GM10248 (cell line): ENCODE results near the gene ANGPTL4.
"Not testable (repeated sequence)": the region's sequence is repeated elsewhere in the genome, so short reads cannot be mapped to it uniquely, and the experiment has no call there.

ENCODE experiments used
- CTCF ChIA-PET: fragments of 300-600 bp; sonication (Branson Sonifier 250); formaldehyde crosslinking; extraction: SDS; loops from one replicate; lab custom pipeline; 2021; ENCODE audit warnings: antibody characterized with exemption; lab: Yijun Ruan, JAX
- POLR2A ChIA-PET: fragments of 350-650 bp; sonication (Branson Sonifier 250); formaldehyde crosslinking; extraction: SDS; loops from one replicate; lab custom pipeline; 2020; ENCODE audit warnings: antibody characterized with exemption; lab: Yijun Ruan, JAX
- DNase-seq: peaks from one replicate; pipeline ENCODE4 v3.0.0; 2012; ENCODE audit errors: extremely low spot score
- TF ChIP-seq, protein P1 (sequence below): IDR thresholded peaks from 2 replicates; pipeline ENCODE4 v1.5.1; 2012; ENCODE audit warnings: mild to moderate bottlenecking, low read depth; ENCODE audit errors: extremely low read depth, missing control alignments, control extremely low read depth

The ANGPTL4 gene

DNA sequence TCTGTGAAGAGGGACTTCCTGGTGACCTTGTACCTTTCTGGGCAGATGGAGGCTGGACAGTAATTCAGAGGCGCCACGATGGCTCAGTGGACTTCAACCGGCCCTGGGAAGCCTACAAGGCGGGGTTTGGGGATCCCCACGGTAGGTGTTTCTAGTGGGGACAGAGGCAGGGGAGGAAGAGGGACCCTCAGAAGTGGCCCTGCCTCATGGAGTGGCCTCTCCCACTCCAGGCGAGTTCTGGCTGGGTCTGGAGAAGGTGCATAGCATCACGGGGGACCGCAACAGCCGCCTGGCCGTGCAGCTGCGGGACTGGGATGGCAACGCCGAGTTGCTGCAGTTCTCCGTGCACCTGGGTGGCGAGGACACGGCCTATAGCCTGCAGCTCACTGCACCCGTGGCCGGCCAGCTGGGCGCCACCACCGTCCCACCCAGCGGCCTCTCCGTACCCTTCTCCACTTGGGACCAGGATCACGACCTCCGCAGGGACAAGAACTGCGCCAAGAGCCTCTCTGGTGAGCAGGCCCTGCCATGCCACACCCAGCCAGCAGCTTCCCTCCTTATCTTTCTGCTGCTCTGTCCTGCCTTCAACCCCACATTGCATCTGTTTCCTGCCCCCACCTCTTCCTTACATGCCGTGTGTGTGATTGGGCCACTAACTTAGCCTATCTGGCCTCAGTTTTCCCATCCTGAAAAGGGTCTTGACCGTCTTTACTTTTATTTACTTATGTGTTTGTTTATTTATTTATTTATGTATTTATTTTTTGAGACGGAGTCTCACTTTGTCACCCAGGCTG, 7.3 kb downstream of the ANGPTL4 start:
- DNase-seq: no peak
- ChIA-PET POLR2A (interaction anchor here (0.5 kb wide), 1 partner anchor 221 kb away, joined by 3 read pairs; no protein-coding TSS in a partner anchor), CTCF (interaction anchor here (1.9 to 6.1 kb wide), 3 partner anchors 8 to 17 kb away, joined by 8 to 41 read pairs (median 13); no protein-coding TSS in a partner anchor)
- TF ChIP-seq, protein P1, sequence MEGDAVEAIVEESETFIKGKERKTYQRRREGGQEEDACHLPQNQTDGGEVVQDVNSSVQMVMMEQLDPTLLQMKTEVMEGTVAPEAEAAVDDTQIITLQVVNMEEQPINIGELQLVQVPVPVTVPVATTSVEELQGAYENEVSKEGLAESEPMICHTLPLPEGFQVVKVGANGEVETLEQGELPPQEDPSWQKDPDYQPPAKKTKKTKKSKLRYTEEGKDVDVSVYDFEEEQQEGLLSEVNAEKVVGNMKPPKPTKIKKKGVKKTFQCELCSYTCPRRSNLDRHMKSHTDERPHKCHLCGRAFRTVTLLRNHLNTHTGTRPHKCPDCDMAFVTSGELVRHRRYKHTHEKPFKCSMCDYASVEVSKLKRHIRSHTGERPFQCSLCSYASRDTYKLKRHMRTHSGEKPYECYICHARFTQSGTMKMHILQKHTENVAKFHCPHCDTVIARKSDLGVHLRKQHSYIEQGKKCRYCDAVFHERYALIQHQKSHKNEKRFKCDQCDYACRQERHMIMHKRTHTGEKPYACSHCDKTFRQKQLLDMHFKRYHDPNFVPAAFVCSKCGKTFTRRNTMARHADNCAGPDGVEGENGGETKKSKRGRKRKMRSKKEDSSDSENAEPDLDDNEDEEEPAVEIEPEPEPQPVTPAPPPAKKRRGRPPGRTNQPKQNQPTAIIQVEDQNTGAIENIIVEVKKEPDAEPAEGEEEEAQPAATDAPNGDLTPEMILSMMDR: no peak

DNA sequence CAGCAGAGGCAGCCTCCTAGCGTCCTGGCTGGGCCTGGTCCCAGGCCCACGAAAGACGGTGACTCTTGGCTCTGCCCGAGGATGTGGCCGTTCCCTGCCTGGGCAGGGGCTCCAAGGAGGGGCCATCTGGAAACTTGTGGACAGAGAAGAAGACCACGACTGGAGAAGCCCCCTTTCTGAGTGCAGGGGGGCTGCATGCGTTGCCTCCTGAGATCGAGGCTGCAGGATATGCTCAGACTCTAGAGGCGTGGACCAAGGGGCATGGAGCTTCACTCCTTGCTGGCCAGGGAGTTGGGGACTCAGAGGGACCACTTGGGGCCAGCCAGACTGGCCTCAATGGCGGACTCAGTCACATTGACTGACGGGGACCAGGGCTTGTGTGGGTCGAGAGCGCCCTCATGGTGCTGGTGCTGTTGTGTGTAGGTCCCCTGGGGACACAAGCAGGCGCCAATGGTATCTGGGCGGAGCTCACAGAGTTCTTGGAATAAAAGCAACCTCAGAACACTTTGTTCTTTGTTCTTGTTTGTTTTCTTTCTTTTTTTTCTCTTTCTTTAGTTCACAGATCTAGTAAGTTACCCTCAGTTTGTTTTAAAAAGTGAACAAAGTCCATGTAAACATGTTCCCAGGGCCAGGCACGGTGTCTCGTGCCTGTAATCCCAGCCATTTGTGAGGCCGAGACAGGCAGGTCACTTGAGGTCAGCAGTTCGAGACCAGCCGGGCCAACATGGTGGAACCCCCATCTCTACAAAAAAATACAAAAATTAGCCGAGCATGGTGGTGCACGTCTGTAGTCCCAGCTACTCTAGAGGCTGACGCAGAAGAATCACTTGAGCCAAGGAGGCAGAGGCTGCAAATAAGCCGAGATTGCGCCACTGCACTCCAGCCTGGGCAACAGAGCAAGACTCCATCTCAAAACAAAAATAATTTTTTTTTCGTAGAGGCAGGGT, 10.2 kb downstream of the ANGPTL4 start:
- TF ChIP-seq, protein P1: no peak
- POLR2A ChIA-PET: no interaction called here
- CTCF ChIA-PET: no interaction called here
- DNase-seq: no peak

DNA sequence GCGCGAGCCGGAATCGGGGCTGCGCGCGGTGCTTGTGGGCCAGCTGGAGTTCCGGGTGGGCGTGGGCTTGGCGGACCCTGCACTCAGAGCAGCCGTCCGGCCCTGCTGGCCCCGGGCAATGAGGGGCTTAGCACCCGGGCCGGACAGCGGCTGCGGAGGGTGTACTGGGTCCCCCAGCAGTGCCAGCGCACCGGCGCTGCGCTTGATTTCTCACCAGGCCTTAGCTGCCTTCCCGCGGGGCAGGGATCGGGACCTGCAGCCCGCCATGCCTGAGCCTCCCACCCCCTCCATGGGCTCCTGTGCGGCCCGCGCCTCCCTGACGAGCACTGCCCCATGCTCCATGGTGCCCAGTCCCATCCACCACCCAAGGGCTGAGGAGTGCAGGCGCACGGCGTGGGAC, 11.8 kb downstream of the ANGPTL4 start:
- DNase-seq, POLR2A ChIA-PET: not testable (repeated sequence)
- CTCF ChIA-PET: interaction anchor here (0.9 to 1.2 kb wide), 2 partner anchors 8 to 22 kb away, joined by 3 to 4 read pairs; no protein-coding TSS in a partner anchor

DNA sequence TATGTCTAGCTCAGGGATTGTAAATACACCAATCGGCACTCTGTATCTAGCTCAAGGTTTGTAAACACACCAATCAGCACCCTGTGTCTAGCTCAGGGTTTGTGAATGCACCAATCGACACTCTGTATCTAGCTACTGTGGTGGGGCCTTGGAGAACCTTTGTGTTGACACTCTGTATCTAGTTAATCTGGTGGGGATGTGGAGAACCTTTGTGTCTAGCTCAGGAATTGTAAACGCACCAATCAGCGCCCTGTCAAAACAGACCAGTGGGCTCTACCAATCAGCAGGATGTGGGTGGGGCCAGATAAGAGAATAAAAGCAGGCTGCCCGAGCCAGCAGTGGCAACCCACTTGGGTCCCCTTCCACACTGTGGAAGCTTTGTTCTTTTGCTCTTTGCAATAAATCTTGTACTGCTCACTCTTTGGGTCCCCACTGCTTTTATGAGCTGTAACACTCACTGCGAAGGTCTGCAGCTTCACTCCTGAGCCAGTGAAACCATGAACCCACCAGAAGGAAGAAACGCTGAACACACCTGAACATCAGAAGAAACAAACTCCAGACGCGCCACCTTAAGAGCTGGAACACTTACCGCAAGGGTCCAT, 12.5 kb downstream of the ANGPTL4 start:
- CTCF ChIA-PET: interaction anchor here (0.9 to 1.9 kb wide), 3 partner anchors 9 to 23 kb away, joined by 3 to 6 read pairs (median 4); no protein-coding TSS in a partner anchor
- POLR2A ChIA-PET, DNase-seq: not testable (repeated sequence)

DNA sequence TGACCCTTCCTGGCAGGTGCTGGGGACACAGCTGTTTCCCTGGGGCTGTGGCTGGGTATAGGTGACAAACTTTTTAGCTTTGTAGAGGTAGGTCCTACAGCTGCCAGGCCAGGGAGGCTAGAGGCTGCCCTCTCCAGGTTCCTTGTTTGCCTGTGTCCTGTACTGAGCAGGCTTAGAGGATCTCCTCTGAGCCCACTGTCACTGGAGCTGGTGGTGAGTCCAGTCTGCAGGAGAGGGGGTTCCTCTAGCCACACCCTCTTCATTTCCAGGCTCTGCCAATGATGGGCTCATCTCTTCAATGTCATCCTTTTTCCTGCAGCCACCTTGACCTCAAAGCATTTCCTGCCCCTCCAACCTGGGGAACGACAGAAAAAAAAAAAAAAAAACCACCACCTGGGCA, 13.6 kb downstream of the ANGPTL4 start:
- peak; percentile 2 for DNase-seq
- ChIA-PET POLR2A (no interaction called here), CTCF (interaction anchor here (1.2 to 1.9 kb wide), 4 partner anchors 10 to 434 kb away, joined by 3 to 6 read pairs (median 4); partner anchors contain the start of gene TIMM44)
- TF ChIP-seq, protein P1: no peak

DNA sequence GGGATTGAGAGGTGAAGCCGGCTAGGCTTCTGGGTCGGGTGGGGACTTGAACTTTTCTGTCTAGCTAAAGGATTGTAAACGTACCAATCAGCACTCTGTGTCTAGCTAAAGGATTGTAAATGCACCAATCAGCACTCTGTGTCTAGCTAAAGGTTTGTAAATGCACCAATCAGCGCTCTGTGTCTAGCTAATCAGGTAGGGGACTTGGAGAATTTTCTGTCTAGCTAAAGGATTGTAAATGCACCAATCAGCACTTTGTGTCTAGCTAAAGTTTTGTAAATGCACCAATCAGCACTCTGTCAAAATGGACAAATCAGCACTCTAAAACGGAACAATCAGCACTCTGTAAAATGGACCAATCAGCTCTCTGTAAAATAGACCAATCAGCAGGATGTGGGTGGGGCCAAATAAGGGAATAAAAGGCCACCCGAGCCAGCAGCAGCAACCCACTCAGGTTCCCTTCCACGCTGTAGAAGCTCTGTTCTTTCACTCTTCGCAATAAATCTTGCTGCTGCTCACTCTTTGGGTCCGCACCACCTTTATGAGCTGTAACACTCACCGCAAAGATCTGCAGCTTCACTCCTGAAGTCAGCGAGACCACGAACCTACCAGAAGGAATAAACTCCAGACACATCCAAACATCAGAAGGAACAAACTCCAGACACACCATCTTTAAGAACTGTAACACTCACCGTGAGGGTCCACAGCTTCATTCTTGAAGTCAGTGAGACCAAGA, 15.4 kb downstream of the ANGPTL4 start:
- CTCF ChIA-PET: interaction anchor here (1.6 to 1.8 kb wide), 2 partner anchors 9 to 11 kb away, joined by 3 to 8 read pairs; no protein-coding TSS in a partner anchor
- DNase-seq, POLR2A ChIA-PET: not testable (repeated sequence)

DNA sequence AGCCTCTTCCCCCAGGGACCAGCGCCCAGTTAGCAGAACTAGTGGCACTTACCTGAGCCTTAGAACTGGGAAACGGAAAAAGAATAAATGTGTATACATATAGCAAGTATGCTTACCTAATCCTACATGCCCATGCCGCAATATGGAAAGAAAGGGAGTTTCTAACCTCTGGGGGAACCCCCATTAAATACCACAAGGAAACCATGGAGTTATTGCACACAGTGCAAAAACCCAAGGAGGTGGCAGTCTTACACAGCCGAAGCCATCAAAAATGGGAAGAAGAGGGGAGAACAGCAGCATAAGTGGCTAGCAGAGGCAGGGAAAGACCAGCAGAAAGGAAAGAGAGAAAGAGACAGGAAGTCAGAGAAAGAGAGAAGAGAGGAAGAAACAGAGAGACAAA, 20.6 kb downstream of the ANGPTL4 start:
- CTCF ChIA-PET: interaction anchor here (2.8 kb wide), 1 partner anchor 31 kb away, joined by 10 read pairs; no protein-coding TSS in a partner anchor
- DNase-seq, POLR2A ChIA-PET: not testable (repeated sequence)

DNA sequence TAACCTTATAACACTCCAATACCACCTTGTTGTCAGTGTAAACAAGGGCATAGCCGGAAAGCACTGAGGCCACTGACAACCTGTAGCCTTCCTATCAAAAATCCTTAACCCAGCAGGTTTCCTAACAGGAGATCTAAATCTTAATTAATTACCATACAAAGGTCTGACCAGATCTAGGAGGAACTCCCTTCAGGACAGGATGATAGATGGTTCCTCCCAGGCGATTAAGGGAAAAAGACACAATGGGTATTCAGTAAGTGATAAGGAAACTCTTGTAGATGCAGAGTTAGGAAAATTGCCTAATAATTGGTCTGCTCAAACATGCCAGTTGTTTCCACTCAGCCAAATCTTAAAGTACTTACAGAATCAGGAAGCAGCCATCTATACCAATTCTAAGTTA, 21.1 kb downstream of the ANGPTL4 start:
- DNase-seq: not testable (repeated sequence)

DNA sequence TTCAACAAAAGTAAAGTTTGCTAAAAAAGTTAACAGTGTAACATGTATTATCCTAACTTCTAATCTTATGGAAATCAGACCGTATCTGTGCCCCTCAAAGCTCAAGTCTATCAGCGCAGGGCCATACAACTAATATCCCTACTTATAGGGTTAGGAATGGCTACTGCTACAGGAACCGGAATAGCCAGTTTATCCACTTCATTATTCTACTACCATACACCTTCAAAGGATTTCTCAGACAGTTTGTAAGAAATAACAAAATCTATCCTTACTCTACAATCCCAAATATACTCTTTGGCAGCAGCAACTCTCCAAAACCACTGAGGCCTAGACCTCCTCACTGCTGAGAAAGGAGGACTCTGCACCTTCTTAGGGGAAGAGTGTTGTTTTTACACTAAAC, 21.6 kb downstream of the ANGPTL4 start:
- CTCF ChIA-PET: interaction anchor here (1.5 kb wide), 1 partner anchor 32 kb away, joined by 3 read pairs; no protein-coding TSS in a partner anchor
- DNase-seq, POLR2A ChIA-PET: not testable (repeated sequence)

More for the DNA sequence above, 21.1 kb downstream of the ANGPTL4 start:
- POLR2A ChIA-PET: not testable (repeated sequence)
- CTCF ChIA-PET: interaction anchor here (1.5 kb wide), 1 partner anchor 31 kb away, joined by 3 read pairs; no protein-coding TSS in a partner anchor

DNA sequence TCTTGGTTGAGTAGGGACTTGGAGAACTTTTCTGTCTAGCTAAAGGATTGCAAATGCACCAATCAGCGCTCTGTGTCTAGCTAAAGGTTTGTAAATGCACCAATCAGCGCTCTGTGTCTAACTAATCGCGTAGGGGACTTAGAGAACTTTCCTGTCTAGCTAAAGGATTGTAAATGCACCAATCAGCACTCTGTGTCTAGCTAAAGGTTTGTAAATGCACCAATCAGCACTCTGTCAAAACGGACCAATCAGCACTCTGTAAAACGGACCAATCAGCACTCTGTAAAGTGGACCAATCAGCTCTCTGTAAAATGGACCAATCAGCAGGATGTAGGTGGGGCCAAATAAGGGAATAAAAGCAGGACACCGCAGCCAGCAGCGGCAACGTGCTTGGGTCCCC, 22.5 kb downstream of the ANGPTL4 start:
- DNase-seq, POLR2A ChIA-PET: not testable (repeated sequence)
- CTCF ChIA-PET: interaction anchor here (1.0 to 1.5 kb wide), 2 partner anchors 32 to 119 kb away, joined by 3 read pairs; no protein-coding TSS in a partner anchor
